Sigmoid colon (tissue), 7 donors: ENCODE data around the gene CHTOP. TPM values are rescaled to one million over a fixed set of nuclear protein-coding genes. Genes with fewer than 3 reads are reported as not detected.

Experiments
- DNase-seq: peaks from one replicate; pipeline ENCODE4 v3.0.0-alpha.2; 2019
- H3K27ac ChIP-seq, 4 donors: fragments of 200-600 bp; sonication (generic); one replicate each; pipeline ENCODE4 v1.5.1; 2016 to 2019; ENCODE audit warnings: mild to moderate bottlenecking in 1 of 4
- H3K27me3 ChIP-seq, 3 donors: fragments of 200-600 bp; sonication (generic); one replicate each; pipeline ENCODE4 v1.5.1; 2019; ENCODE audit warnings: mild to moderate bottlenecking in 1 of 3
- H3K36me3 ChIP-seq, 4 donors: fragments of 200-600 bp; sonication (generic); one replicate each; pipeline ENCODE4 v1.5.1; 2016 to 2019
- H3K4me1 ChIP-seq, 4 donors: fragments of 200-600 bp; sonication (generic); one replicate each; pipeline ENCODE4 v1.5.1; 2017 to 2019
- H3K4me3 ChIP-seq, 4 donors: fragments of 200-600 bp; sonication (generic); one replicate each; pipeline ENCODE4 v1.5.1; 2017 to 2019; ENCODE audit warnings: mild to moderate bottlenecking in 2 of 4, moderate library complexity in 1 of 4
- H3K9me3 ChIP-seq, 4 donors: fragments of 200-600 bp in 3 of 4; sonication (generic) in 3 of 4; one replicate each; pipeline versions ENCODE4 v1.5.1 to v1.6.1; 2013 to 2019
- EP300 ChIP-seq, 4 donors: sonication (generic); formaldehyde crosslinking; IDR thresholded peaks; one replicate each; pipeline ENCODE4 v1.6.1; 2017; ENCODE audit warnings: antibody characterized with exemption in 4 of 4
- POLR2A ChIP-seq, 2 donors: fragments of 450-650 bp; IDR thresholded peaks; one replicate each; pipeline ENCODE4 v1.6.1; 2016; ENCODE audit warnings: antibody characterized with exemption in 2 of 2, mild to moderate bottlenecking in 2 of 2, moderate library complexity in 2 of 2
- POLR2AphosphoS5 ChIP-seq, 4 donors: sonication (generic); formaldehyde crosslinking; IDR thresholded peaks; one replicate each; pipeline ENCODE4 v1.6.1; 2017; ENCODE audit warnings: antibody characterized with exemption in 4 of 4
- WGBS, 2 donors: extraction: QIAGEN DNeasy Blood & Tissue Kit; methylation state at CpG; one replicate each; pipeline ENCODE4 v1.1.7; 2013; 5-methylcytosine and 5-hydroxymethylcytosine counted together
- intact Hi-C: fragments of 100-400 bp; cut with DNase I; formaldehyde crosslinking; loops from one replicate; pipeline ENCODE4 v1.15.1; 2023
- polyA plus RNA-seq, 3 donors: library from polyadenylated mRNA; stranded (reverse); fragments of 200-250 nt; gene quantifications; one replicate each; pipeline ENCODE4 v1.2.3, GENCODE V29; 2013
- small RNA-seq, 3 donors: library from RNA; depleted of rRNA; stranded (forward); fragments of <200 nt; gene quantifications; one replicate each; pipeline ENCODE3, GENCODE V24; 2016
- total RNA-seq, 4 donors: library from RNA; depleted of rRNA; stranded (reverse); fragments of >200 nt; gene quantifications; one replicate each; pipeline ENCODE4 v1.1.0, GENCODE V29; 2016
- TF ChIP-seq, protein P1 (sequence below), 4 experiments: fragments of 450-650 bp in 3 of 4; fragments of 200-600 bp in 1 of 4; IDR thresholded peaks; one replicate each; pipeline ENCODE4 v1.5.1; 2016 to 2019; ENCODE audit warnings: antibody characterized with exemption in 4 of 4, mild to moderate bottlenecking in 3 of 4, moderate library complexity in 2 of 4
- donor health status: healthy with polysubstance abuse.
- donor health status: Bipolar disorder and iron deficiency.
- donor health status: healthy.

The CHTOP gene
- total and polyA plus RNA-seq, 7 donors, result 35.4 to 65.4 (median 49.3) TPM

- Histone ChIP-seq H3K36me3 (no peaks in the 10 kb centered on the region), H3K27me3 (no peaks in the 10 kb centered on the region), H3K9me3 (no peaks in the 10 kb centered on the region), H3K27ac (no peak overlapping the region), H3K4me1 (no peaks in the 10 kb centered on the region), H3K4me3 (no peak overlapping the region)
- intact Hi-C loops, result no loop called here
- TF ChIP-seq POLR2A (IDR thresholded peaks at IDR 0.05), result no peak
- TF ChIP-seq EP300 (IDR thresholded peaks at IDR 0.05), result no peak
- no peak for TF ChIP-seq POLR2AphosphoS5 (IDR thresholded peaks at IDR 0.05)
- TF ChIP-seq, protein P1, sequence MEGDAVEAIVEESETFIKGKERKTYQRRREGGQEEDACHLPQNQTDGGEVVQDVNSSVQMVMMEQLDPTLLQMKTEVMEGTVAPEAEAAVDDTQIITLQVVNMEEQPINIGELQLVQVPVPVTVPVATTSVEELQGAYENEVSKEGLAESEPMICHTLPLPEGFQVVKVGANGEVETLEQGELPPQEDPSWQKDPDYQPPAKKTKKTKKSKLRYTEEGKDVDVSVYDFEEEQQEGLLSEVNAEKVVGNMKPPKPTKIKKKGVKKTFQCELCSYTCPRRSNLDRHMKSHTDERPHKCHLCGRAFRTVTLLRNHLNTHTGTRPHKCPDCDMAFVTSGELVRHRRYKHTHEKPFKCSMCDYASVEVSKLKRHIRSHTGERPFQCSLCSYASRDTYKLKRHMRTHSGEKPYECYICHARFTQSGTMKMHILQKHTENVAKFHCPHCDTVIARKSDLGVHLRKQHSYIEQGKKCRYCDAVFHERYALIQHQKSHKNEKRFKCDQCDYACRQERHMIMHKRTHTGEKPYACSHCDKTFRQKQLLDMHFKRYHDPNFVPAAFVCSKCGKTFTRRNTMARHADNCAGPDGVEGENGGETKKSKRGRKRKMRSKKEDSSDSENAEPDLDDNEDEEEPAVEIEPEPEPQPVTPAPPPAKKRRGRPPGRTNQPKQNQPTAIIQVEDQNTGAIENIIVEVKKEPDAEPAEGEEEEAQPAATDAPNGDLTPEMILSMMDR (IDR thresholded peaks at IDR 0.05), result no peak
- WGBS, 2 donors, result 84 to 90% methylated on average over 18 of the region's 18 CpGs
- no peak for DNase-seq
These were observed 55.0 kb downstream of the CHTOP start for GRCh38 chr1:153688736-153689328.

DNA sequence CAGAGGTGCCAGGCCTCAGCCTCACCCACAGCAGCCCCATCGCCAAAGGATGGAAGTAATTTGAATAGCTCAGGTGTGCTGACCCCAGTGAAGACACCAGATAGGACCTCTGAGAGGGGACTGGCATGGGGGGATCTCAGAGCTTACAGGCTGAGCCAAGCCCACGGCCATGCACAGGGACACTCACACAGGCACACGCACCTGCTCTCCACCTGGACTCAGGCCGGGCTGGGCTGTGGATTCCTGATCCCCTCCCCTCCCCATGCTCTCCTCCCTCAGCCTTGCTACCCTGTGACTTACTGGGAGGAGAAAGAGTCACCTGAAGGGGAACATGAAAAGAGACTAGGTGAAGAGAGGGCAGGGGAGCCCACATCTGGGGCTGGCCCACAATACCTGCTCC lies 59.6 kb downstream of the CHTOP start:
- Histone ChIP-seq H3K4me1 (peaks cover 0 to 15% (median 7%) of the 10 kb centered on the region in 4 donors), H3K4me3 (no peak overlapping the region), H3K9me3 (no peaks in the 10 kb centered on the region), H3K36me3 (no peaks in the 10 kb centered on the region), H3K27me3 (no peaks in the 10 kb centered on the region), H3K27ac (no peak overlapping the region)
- intact Hi-C loops, result no loop called here
- DNase-seq, result no peak
- 65 to 85% methylated on average over 4 of the region's 4 CpGs for WGBS, 2 donors
- TF ChIP-seq, protein P1 (IDR thresholded peaks at IDR 0.05), result no peak
- TF ChIP-seq POLR2A (IDR thresholded peaks at IDR 0.05), result no peak

Small RNA genes lying within 50 kb of the gene (small RNA-seq; reads per million reads assigned to genes)
- 0 reads per million in 3 donors for gene MIR8083

Other genes with a start within 250 kb of the CHTOP start
- gene S100A8, start 243.0 kb upstream of the CHTOP start, total RNA-seq, result 100 to 1,000 TPM in 1 of 4 donors, 10 to 100 TPM in 2, not detected in 1; 14.2 to 103 (median 32.1) TPM
- 100 to 1,000 TPM in 1 of 3 donors, 10 to 100 TPM in 2; 68.8 to 109 (median 95.7) TPM for gene S100A8, start 243.0 kb upstream of the CHTOP start, polyA plus RNA-seq
- gene S100A7A, start 217.5 kb upstream of the CHTOP start, total RNA-seq, result not detected
- not detected for gene S100A7A, start 217.5 kb upstream of the CHTOP start, polyA plus RNA-seq
- not detected for gene S100A7, start 173.4 kb upstream of the CHTOP start, total RNA-seq
- not detected for gene S100A7, start 173.4 kb upstream of the CHTOP start, polyA plus RNA-seq
- 1,000 to 10,000 TPM in 1 of 4 donors, 100 to 1,000 TPM in 3; 445 to 1,159 (median 590) TPM for gene S100A6, start 98.1 kb upstream of the CHTOP start, total RNA-seq
- gene S100A6, start 98.1 kb upstream of the CHTOP start, polyA plus RNA-seq, result 1,000 to 10,000 TPM; 4,079 to 7,223 (median 4,178) TPM
- gene S100A5, start 93.1 kb upstream of the CHTOP start, total RNA-seq, result not detected
- gene S100A5, start 93.1 kb upstream of the CHTOP start, polyA plus RNA-seq, result not detected
- gene S100A4, start 88.3 kb upstream of the CHTOP start, total RNA-seq, result 100 to 1,000 TPM; 189 to 486 (median 288) TPM
- 100 to 1,000 TPM; 304 to 499 (median 336) TPM for gene S100A4, start 88.3 kb upstream of the CHTOP start, polyA plus RNA-seq
- gene S100A3, start 84.8 kb upstream of the CHTOP start, total RNA-seq, result 1 to 10 TPM; 1.1 to 4.3 (median 2.2) TPM
- gene S100A3, start 84.8 kb upstream of the CHTOP start, polyA plus RNA-seq, result 1 to 10 TPM; 1.4 to 3.9 (median 3.6) TPM
- 1 to 10 TPM in 1 of 4 donors, under 1 TPM in 1, not detected in 2; 0.68 to 1.8 TPM for gene S100A2, start 68.2 kb upstream of the CHTOP start, total RNA-seq
- gene S100A2, start 68.2 kb upstream of the CHTOP start, polyA plus RNA-seq, result 10 to 100 TPM in 1 of 3 donors, 1 to 10 TPM in 2; 1.8 to 16.2 (median 2.3) TPM
- 10 to 100 TPM; 35.6 to 49.9 (median 39.7) TPM for gene S100A16, start 20.9 kb upstream of the CHTOP start, total RNA-seq
- 100 to 1,000 TPM; 332 to 492 (median 370) TPM for gene S100A16, start 20.9 kb upstream of the CHTOP start, polyA plus RNA-seq
- 1 to 10 TPM in 1 of 4 donors, under 1 TPM in 1, not detected in 2; 0.82 to 1.8 TPM for gene S100A14, start 17.7 kb upstream of the CHTOP start, total RNA-seq
- gene S100A14, start 17.7 kb upstream of the CHTOP start, polyA plus RNA-seq, result 1,000 to 10,000 TPM in 1 of 3 donors, 100 to 1,000 TPM in 2; 789 to 1,144 (median 825) TPM
- gene S100A13, start 6.6 kb upstream of the CHTOP start, total RNA-seq, result 100 to 1,000 TPM in 3 of 4 donors, 10 to 100 TPM in 1; 86.3 to 305 (median 278) TPM
- 100 to 1,000 TPM; 113 to 302 (median 126) TPM for gene S100A13, start 6.6 kb upstream of the CHTOP start, polyA plus RNA-seq
- 10 to 100 TPM in 2 of 4 donors, 1 to 10 TPM in 2; 2.3 to 22.2 (median 10.9) TPM for gene S100A1, start 5.6 kb upstream of the CHTOP start, total RNA-seq
- 1 to 10 TPM; 3.2 to 6.6 (median 4.4) TPM for gene S100A1, start 5.6 kb upstream of the CHTOP start, polyA plus RNA-seq
- gene SNAPIN, start 24.6 kb downstream of the CHTOP start, total RNA-seq, result 10 to 100 TPM; 51.2 to 94.5 (median 85.7) TPM
- gene SNAPIN, start 24.6 kb downstream of the CHTOP start, polyA plus RNA-seq, result 10 to 100 TPM; 30.0 to 38.6 (median 34.2) TPM
- gene ILF2, start 36.9 kb downstream of the CHTOP start, total RNA-seq, result 10 to 100 TPM; 59.8 to 94.0 (median 79.7) TPM
- 100 to 1,000 TPM in 2 of 3 donors, 10 to 100 TPM in 1; 88.3 to 166 (median 132) TPM for gene ILF2, start 36.9 kb downstream of the CHTOP start, polyA plus RNA-seq
- 10 to 100 TPM; 11.1 to 36.2 (median 31.0) TPM for gene NPR1, start 44.6 kb downstream of the CHTOP start, total RNA-seq
- 1 to 10 TPM in 2 of 3 donors, under 1 TPM in 1; 0.23 to 7.6 (median 5.4) TPM for gene NPR1, start 44.6 kb downstream of the CHTOP start, polyA plus RNA-seq
- 10 to 100 TPM; 31.4 to 53.7 (median 37.3) TPM for gene INTS3, start 94.0 kb downstream of the CHTOP start, total RNA-seq
- 10 to 100 TPM in 1 of 3 donors, 1 to 10 TPM in 2; 5.4 to 30.8 (median 6.2) TPM for gene INTS3, start 94.0 kb downstream of the CHTOP start, polyA plus RNA-seq
- gene SLC27A3, start 141.3 kb downstream of the CHTOP start, total RNA-seq, result 10 to 100 TPM; 19.7 to 45.7 (median 23.9) TPM
- 10 to 100 TPM in 2 of 3 donors, 1 to 10 TPM in 1; 1.6 to 23.4 (median 15.0) TPM for gene SLC27A3, start 141.3 kb downstream of the CHTOP start, polyA plus RNA-seq